Measurements from ENCODE around the gene WDTC1. TPM values are rescaled to one million over a fixed set of nuclear protein-coding genes. Genes with fewer than 3 reads are reported as not detected.

The WDTC1 gene
- total and polyA plus RNA-seq, 9 of the 15 experiments (the other 6 are each of a cell fraction or from before 2014, with no cell fraction given), result 0.18 to 32.3 (median 8.8) TPM

- Histone ChIP-seq H3K27ac (ENCODE audit: extremely low read depth, low read depth, low read length) (no peak overlapping the region), H3K27me3 (ENCODE audit: control insufficient read depth in 2 of 2, insufficient read depth in 2 of 2, low read length in 2 of 2) (no peaks in the 10 kb centered on the region), H4K20me1 (replicated peaks; ENCODE audit: control insufficient read depth, insufficient read depth, low read length) (peaks cover 8% of the 10 kb centered on the region; the same call in 1 of the 2 replicates), H3K9me1 (ENCODE audit: control insufficient read depth, insufficient read depth, low read length) (no peaks in the 10 kb centered on the region), H3K79me2 (ENCODE audit: control insufficient read depth, insufficient read depth, low read length) (peaks cover 11% of the 10 kb centered on the region; the same call in 2 of the 3 replicates), H3K36me3 (ENCODE audit: control insufficient read depth, insufficient read depth, low read length) (peaks cover 73% of the 10 kb centered on the region; the same call in 2 of the 3 replicates), H3K9ac (ENCODE audit: insufficient read depth in 1 of 2, low read depth in 2 of 2, low read length in 2 of 2) (peak overlapping the region in 1 of 2 experiments; percentile 19; a peak in 1 of 4 replicates), H3K4me2 (ENCODE audit: insufficient read depth, low read length) (no peak overlapping the region), H3K9me3 (replicated peaks; ENCODE audit: control insufficient read depth, insufficient read depth, low read depth, low read length) (no peaks in the 10 kb centered on the region), H3K4me1 (replicated peaks in 1 of 2; ENCODE audit: control insufficient read depth in 2 of 2, insufficient read depth in 2 of 2, low read length in 2 of 2) (peaks cover 0 to 12% of the 10 kb centered on the region in 2 experiments; a peak in 2 of 5 replicates), H3K4me3 (no peak overlapping the region), H2AFZ (ENCODE audit: low read depth, low read length) (no peak overlapping the region)
- ATAC-seq (no peak; the same call in 2 of the 3 replicates), FAIRE-seq (no peak), DNase-seq (ENCODE audit: extremely low read depth in 1 of 4, low spot score in 3 of 4) (no peak)
- no TSS peak for BruUV-seq (replicated peaks)
- ChIA-PET POLR2A (interaction anchor here (0.6 to 2.5 kb wide), 4 partner anchors 10 to 32 kb away, joined by 3 to 23 read pairs (median 4); partner anchors contain the start of gene TMEM222), CTCF (ENCODE audit: low intra/inter-chr PET ratio) (interaction anchor here (1.9 kb wide), 1 partner anchor 39 kb away, joined by 7 read pairs; no protein-coding TSS in a partner anchor)
- TF ChIP-seq RBFOX2 (IDR thresholded peaks at IDR 0.05; ENCODE audit: low read depth, low read length), result peak; percentile 33; the same call in 1 of the 2 replicates
- TF ChIP-seq ZKSCAN1 (IDR thresholded peaks at IDR 0.05; ENCODE audit: low read depth, low read length), result no peak
- no peak for TF ChIP-seq ELF1 (tag; IDR thresholded peaks at IDR 0.05)
- TF ChIP-seq POLR2AphosphoS2 (IDR thresholded peaks at IDR 0.05; ENCODE audit: low read length), result 0 out of 2 replicates have a peak, but pooled peaks have one; percentile 54
- TF ChIP-seq POLR2A (conservative IDR thresholded peaks at IDR 0.05), result peak; percentile 34; the same call in 1 of the 2 replicates
- TF ChIP-seq POLR2G (IDR thresholded peaks at IDR 0.05; ENCODE audit: low read depth, low read length), result peak; percentile 59
- no peak for TF ChIP-seq ZNF431 (CRISPR knock-in tag; IDR thresholded peaks at IDR 0.05)
- no peak for TF ChIP-seq ZNF830 (CRISPR knock-in tag; IDR thresholded peaks at IDR 0.05)
- no peak for TF ChIP-seq LEF1 (IDR thresholded peaks at IDR 0.05)
- no peak for TF ChIP-seq CTCF (IDR thresholded peaks at IDR 0.05 in 2 of 3, conservative IDR thresholded peaks at IDR 0.05 in 1 of 3; ENCODE audit: insufficient read depth in 2 of 3, low read depth in 1 of 3, low read length in 3 of 3)
- TF ChIP-seq CBX1 (IDR thresholded peaks at IDR 0.05; ENCODE audit: low read depth), result no peak
- TF ChIP-seq FOXO4 (CRISPR knock-in tag; IDR thresholded peaks at IDR 0.05), result no peak
- TF ChIP-seq ETS2 (tag; IDR thresholded peaks at IDR 0.05; ENCODE audit: borderline replicate concordance, poor library complexity, severe bottlenecking), result no peak
- TF ChIP-seq CHCHD3 (CRISPR knock-in tag; IDR thresholded peaks at IDR 0.05), result no peak
- TF ChIP-seq TAF15 (IDR thresholded peaks at IDR 0.05; ENCODE audit: low read depth, low read length), result no peak
- TF ChIP-seq ZC3H4 (CRISPR knock-in tag; IDR thresholded peaks at IDR 0.05; ENCODE audit: borderline replicate concordance), result 0 out of 2 replicates have a peak, but pooled peaks have one; percentile 19
- no peak for TF ChIP-seq SLC30A9 (CRISPR knock-in tag; IDR thresholded peaks at IDR 0.05)
- intact Hi-C loops (cut with micrococcal nuclease) (loop anchor here (2.0 kb wide), 1 partner anchor 61 kb away; no protein-coding TSS in a partner anchor), in situ Hi-C loops (cut with MboI) (no loop called here)
- 88% methylated on average over 17 of the region's 17 CpGs for WGBS (ENCODE audit: insufficient coverage, low coverage, missing lambda C conversion rate)
Observed at GRCh38 chr1:27333717-27334279, 99.4 kb downstream of the WDTC1 start.

Data from K562 (cell line).